ENCODE data around the gene PRKCB.

Gene PRKCB

DNA sequence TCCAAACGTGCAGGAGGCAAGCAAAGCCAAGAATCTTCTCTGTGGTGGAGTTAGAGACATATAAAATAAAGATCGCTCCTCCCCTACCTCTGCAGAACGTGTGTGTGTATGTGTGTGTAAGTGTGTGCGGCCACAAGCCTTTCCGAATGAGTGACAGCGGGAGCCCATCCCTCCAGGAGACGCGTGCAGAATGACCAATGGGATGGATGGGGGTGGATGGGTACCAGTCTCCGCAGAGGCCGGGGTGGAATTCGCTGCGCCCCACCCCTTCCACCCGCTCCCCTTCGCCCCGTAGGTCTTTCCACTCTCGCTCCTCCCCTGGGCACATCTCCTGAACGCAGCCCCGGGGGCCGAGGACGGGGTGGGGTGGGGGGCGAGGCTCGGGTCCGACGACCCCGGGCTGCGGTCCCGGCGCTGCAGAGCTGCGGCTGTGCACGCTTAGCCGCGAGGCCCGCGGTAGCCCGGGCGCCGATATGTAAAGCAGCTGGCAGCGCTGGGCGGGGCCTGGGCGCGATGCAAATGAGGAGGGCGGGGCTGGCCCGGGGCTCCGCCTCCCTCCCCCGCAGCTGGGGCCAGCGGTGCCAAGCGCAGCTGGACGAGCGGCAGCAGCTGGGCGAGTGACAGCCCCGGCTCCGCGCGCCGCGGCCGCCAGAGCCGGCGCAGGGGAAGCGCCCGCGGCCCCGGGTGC is at the start of gene PRKCB:
Gene PRKCB, plus strand, starts transcription at position 594 of the 688 bp plus-strand sequence.
- DNase-seq: peak; percentile 91

DNA sequence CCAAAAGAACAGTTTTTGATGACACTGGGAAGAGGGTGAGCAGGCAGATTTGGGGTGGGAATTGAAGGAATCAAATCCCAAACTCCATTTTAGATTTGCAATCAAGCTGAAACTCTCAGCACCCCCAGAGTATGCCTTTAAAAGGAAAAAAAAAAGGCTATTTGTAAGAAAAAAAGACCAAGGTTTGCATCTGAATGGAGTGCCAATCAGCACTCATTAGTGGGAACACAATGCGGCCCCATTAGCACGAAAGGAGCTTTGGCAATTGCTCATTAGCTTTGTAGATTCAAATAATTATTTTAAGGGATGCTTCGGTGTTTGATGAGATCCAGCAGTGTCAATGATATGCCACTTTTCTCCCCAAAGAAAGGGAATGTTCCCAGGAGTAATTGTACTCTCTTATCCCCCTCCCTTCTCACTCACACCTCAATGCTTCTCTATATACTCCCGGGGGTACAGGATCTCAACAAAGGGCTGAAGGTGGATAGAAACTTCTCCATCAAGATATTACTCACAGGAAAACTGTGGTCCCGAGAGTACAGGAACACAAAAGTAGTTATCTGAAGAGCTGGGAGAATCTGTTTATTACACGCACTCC is 48.7 kb upstream of the PRKCB start:
- DNase-seq: no peak

DNA sequence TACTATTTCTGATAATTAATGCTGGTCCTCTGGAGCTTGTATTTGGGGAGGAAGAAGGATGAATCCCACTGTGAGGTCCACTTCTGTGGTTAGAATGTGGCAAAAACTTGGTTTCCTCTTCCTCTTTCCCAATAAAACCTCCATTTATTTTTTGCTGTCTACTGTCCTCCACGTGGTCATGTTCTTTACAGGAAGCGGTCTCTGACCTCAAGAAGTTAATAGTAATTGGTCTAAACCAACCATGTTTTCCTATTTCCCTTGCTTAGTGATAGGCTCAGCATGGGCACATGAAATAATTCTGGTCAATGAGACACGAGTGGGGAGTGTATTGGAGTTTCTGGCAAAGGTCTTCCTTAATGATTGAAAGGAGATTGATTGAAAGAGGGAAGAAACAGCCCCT is 47.1 kb upstream of the PRKCB start:
- no peak for DNase-seq

DNA sequence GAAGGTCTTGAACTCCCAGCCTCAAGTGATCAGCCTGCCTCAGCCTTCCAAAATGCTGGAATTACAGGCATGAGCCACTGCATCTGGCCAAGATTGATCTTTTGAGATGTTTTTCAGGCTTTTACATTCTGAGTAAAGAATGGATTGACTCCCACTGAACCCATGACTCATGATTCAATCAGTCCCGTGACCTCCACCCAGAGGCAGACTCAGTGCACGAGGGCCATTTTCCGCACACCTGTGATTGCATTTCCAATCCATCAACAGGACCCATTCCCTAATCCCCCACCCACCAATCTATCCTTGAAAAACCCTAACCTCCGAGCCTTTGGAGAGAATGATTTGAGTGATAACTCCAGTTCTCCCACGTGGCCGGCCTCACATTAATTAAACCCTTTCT is 40.4 kb upstream of the PRKCB start:
- DNase-seq: no peak

DNA sequence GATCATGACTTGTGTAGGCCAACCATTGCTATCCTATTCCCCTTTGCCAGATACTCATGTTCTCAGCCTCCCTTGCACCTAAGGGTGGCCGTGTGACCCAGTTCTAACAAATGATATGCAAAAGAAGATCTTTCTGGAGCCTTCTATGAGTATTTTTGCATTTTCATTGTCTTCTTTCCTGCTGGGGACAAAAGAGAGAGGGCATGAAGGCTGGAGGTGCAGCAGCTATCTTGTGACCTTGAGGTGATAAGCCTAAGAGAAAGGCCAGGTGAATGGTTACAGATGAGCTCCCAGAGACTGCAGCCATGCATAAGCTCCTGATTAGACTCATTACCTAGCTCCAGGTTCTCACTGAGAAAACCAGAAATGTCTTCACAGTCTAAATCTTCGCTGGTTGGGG is 38.8 kb upstream of the PRKCB start:
- DNase-seq: no peak

DNA sequence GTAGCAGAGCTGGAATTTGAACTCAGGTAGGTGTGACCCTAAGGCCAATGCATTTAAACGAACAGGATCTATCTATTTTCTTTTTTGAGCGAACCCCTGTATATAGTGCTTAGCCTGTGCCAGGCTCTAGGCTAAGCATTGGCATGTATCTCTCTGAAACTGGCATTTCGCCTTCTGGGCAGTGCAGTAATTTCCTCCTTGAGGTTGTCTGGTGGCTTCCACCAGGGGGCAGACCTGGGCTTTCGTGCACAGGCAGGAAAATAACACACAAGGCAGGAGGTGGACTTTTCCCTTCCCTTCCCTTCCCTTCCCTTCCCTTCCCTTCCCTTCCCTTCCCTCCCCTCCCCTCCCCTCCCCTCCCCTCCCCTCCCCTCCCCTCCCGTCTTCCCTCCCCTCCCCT is 34.4 kb upstream of the PRKCB start:
- peak; percentile 80 for DNase-seq

DNA sequence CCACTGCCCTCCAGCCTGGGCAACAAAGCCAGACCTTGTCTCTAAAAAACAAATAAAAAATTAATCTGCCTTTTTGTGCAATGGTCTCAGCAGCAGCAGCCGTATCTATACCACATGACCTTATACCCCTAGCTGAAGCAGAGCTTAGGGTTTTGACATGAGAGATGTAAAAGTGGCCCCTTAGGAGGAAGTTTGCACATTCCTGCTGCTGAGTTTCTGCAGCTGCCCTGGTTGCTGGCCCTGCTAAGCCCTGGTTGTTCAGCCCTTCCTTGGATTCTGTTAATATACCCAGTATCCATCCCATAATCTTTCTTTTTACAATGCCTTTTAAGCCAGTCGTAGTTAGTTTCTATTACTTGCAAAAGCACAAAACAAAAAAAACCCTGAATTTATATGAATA is 33.0 kb upstream of the PRKCB start:
- DNase-seq: no peak

DNA sequence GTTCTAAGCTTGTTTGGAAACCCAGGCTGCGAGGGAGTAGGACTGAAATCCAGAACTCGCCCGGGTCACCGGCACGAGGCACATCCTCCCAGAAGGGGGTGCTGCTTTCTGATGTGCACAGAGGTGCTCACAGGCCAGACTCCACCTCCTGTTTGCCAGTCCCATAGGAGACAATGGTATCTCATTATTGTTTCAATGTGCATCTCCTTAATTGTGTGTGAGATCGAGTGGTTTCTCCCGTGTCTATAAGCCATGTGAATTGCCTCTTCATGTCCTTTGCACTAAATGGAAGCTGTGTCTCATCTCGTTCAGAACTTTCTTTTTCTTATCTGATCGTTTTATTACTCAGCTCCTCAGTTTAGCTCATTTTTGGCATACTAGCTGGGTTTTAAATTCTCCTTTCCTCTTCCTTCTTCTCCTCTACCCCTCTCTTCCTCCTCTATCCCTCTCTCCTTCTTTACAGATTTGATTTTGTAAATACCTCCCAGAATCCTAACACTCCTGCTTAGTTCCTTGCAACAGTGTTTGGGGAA is 32.1 kb upstream of the PRKCB start:
- DNase-seq: peak; percentile 69

DNA sequence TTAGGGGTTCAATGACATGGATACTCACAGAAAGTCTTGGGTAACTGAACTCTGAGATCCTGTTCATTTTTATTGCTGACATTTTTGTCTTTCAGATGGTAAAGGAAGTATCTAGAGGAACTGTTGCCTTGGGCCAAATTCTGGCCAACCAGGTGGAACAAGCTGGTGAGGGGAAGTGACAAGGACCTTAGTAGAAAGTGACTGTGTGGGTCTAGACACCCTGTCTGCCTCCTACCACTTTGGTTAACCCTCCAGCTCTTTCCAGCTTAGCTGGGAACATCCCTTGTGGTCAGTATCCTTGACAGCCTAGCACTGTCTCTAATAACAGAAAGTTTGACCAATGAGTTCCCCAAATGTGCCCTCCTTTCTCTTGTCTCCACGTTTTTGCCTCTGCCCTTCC is 28.8 kb upstream of the PRKCB start:
- DNase-seq: no peak

DNA sequence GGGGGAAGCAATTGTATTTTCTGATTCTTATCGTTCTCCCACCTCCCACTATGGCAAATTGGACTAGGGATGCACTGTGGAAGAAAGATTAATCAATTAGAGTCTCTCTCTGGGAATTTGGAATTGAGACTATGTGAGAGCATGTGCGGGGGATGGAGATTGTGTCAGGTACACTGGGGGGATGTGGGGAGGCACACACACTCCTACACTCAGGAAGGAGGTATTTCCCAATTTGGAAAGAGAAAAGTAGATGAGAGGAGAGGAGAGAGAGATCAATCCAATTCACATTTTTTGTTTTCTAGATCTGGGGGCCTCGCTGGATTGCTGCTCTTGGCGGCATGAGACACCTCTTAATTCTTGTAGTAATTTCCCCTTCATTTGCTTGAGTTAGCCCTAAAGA is 14.3 kb upstream of the PRKCB start:
- DNase-seq: no peak

DNA sequence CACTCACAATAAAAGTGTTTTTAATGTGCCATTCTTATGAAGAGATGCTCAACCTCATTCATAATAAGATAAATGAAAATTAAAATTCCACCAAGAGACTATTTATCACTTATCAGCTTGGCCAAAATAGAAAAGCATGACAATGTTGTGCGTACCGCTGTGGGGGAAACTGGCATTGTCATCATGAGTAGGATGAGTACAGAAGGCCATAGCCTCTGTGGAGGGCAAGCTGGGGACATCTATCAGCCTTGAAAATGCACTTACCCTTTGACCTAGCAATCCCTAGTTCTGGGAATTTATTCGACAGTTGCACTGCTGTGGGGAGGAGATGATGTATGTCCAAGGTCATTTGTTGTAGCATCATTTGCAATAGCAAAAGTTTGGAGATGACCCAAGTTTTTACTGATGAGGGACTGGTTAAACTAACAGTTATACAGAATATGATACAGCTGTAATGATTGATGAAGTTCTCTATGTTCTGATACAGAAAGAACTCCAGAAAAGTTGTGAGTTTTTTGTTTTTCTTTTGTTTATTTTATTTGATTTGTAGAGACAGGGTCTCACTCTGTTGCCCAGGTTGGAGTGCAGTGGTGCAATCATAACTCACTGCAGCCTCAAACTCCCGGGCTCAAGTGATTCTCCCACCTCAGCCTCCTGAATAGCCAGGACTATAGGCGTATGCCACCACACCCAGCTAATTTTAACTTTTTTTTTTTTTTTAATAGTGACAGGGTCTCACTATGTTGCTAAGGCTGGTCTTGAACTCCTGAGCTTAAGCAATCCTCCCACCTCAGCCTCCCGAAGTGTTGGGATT is 13.7 kb upstream of the PRKCB start:
- no peak for DNase-seq

DNA sequence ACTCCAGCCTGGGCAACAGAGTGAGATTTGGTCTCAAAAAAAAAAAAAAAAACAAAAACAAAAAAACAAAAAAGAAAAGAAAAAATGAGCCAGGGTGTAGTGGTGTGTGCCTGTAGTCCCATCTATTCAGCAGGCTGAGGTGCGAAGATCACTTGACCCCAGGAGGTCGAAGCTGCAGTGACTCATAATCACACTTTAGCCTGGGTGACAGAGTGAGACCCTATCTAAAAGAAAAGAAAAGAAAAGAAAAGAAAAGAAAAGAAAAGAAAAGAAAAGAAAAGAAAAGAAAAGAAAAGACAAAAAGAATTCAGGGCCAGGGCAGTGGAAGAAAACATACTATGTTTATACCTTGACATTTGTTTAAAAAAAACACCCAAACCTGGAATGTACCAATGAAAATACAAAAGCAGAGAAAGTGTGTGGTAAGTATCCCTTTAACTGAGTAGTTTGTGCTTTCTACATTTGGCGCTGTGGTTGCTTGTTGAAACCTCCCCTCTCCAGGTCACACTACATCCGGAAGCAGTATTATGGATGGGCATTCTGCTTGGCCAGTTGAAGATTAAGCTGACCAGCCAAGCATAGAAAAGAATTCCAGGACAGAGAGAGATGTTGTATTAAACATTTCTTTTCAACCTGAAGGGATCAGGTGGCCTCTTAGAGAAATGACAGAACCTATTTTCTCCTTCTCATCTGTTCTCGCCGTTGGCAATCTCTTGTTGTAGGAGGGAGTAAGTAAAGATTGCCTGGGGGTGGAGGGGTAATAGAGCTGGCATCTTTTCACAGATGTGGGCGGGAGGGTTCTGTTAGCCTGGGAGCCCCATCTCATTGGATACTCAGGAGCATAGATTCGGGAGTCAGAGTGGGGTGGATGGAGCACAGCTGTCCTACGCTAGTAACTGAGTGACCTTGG is 12.1 kb upstream of the PRKCB start:
- DNase-seq: no peak

DNA sequence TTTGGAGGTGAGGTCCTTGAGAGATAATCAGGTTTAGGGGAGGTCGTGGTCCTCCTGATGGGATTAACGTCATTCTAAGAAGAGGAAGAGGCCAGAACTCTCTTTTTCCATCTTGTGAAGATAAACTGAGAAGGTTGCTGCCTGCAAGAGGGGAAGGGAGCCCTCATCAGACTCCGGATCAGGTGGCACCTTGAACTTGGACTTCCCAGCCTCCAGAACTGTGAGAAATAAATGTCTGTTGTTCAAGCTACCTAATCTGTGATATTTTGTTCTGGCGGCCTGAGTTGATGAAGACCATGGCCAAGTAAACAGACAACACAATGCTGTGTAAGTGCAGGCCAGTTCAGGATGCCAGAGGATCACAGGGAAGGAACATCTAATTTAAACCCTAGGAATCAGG is 10.9 kb upstream of the PRKCB start:
- no peak for DNase-seq

DNA sequence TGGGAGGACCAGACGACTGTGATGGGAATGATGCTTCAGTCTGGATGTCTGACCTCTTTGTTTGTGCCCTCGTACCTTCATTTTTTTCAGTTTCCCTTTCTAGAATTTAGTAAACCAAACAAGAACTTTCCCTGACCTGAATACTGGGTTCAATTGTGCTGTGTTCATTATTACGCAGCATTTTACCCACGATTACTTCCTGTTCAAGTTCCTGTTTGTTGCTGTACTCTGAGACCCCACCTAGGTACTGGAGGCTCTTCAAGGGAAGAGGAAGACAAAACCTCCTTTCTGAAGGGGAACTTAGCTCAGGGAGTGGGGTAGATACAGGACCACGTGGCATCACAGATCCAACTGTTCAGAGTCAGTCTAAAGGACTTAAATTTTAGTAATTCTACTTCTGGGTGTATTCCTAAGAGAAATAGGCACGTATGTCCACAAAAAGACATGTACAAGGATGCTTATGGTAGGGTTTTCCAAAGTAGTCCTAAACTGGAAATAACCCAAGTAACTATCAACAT is 9.2 kb upstream of the PRKCB start:
- no peak for DNase-seq

DNA sequence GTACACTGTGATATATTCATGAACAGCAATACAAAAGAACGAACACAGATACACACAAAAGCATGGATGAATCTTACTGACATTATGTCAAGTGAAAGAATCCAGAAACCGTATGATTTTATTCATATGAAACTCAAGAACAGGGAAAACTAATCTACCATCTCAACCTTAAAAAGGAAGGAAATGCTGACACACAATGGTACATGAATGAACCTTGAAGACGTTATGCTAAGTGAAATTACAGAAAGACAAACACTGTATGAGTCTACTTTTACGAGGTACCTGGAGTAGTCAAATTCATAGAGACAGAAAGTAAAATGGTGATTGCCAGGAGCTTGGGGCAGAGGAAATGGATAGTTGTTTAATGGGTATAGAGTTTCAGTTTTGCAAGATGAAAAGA is 8.7 kb upstream of the PRKCB start:
- no peak for DNase-seq

DNA sequence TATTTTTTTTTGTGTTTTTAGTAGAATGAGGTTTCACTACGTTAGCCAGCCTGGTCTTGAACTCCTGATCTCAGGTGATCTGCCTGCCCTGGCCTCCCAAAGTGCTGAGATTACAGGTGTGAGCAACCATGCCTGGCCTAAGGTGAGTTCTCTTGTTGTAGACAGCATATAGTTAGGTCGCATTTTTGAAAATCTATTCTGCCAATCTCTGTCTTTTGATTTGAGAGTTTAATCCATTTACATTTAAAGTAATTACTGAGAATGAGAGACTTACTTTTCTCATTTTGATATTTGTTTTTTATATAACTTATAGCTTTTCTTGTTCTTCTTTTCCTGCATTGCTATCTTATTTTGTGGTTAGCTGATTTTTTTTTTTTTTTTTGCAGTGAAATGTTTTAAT is 6.3 kb upstream of the PRKCB start:
- DNase-seq: no peak

DNA sequence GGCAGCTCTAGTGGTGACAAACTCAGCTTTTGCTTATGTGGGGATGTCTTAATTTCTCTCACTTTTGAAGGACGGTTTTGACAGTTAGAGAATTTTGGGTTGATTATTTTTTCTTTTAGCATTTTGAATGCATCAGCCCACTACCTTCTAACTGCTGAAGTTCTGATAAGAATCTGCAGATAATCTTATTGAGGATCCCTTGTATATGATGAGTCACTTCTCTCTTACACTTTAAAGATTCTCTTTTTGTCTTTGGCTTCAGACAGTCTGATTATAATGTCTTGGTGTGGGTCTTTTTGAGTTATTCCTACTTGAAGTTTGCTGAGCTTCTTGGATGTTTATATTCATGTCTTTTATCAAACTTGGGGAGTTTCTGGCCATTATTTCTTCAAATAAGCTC is 5.5 kb upstream of the PRKCB start:
- DNase-seq: no peak

DNA sequence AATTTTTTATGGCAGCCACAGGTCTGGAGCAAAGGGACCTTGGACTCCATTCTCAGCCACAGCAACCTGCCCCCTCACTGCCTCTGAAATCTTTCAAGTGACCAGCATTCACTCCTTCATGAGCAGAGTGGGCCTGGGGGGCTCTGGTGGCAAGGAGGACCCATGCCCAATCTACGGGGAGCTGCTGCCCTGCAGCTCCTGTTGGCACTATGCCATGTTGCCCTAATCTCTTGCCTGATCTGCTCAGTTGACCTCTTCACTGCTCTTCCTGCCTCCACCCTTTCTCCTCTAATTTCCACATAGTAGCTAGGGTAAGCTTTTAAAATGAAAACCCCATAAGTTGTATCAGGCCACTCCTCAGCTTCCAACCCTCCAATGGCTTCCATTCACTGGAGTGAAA is 2.9 kb upstream of the PRKCB start:
- no peak for DNase-seq

DNA sequence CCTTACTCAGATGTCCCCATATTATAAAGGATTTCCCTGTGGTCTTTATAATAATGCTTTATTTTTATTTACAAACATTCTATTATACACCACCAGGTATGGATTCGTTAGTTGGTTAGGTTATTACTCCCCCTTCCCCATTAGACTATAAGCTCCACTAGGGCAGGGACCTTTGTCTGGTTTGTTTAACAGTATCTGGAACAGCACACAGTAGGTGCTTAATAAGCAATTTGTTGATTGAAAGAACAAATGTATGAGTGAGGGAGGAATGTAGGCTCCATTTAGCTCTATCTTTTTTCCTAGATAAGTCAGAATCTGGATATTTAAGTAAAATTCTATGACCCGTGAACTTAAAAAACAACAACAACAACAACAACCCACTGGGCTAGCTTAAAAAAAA is 2.3 kb upstream of the PRKCB start:
- DNase-seq: no peak

DNA sequence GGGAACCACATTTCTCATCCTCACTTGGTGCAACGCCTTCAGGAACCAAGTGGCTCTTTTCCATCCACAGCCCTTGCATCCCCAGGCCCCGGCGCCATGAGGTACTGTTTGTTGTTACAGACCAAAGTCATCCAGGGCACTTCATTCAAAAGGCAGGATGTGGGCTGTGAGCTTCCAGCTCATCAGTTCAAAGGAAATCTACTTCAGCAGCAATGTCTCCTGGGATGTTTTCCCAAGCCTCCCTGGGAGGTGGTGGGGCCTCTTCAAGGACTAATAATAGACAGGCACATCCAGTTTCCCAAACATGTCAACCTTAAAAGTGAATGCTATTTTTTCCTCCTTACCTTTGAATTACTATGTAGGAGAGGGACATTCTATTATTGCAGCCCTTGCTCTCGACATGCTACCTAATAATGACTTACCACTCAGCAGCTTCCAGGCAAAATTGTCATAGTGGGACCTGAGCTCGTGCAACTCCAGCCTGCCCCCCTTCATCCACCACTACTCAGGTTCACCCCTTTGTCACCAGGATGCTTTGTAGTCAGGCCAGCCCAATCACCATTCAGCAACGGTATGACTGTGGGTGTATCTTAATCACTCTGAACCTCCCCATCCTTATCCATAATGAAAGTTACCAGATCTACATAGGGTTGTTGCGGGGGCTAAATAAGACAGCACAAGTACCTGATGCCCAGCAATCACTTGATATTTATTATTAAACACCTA is 1.7 kb upstream of the PRKCB start:
- DNase-seq: peak; percentile 26

DNA sequence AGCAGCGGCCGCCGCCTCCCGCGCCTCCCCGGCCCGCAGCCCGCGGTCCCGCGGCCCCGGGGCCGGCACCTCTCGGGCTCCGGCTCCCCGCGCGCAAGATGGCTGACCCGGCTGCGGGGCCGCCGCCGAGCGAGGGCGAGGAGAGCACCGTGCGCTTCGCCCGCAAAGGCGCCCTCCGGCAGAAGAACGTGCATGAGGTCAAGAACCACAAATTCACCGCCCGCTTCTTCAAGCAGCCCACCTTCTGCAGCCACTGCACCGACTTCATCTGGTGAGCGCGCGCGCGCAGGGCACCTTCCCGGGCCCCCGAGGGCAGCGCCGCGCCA is 258 bp downstream of the PRKCB start:
- no peak for DNase-seq
